ENCODE measurements around the gene RING1. TPM values are rescaled to one million over a fixed set of nuclear protein-coding genes. Genes with fewer than 3 reads are reported as not detected.

RING1 gene
- polyA plus RNA-seq, 1 of the 3 experiments (the other 2 are of a cell fraction): 61.3 TPM

DNA sequence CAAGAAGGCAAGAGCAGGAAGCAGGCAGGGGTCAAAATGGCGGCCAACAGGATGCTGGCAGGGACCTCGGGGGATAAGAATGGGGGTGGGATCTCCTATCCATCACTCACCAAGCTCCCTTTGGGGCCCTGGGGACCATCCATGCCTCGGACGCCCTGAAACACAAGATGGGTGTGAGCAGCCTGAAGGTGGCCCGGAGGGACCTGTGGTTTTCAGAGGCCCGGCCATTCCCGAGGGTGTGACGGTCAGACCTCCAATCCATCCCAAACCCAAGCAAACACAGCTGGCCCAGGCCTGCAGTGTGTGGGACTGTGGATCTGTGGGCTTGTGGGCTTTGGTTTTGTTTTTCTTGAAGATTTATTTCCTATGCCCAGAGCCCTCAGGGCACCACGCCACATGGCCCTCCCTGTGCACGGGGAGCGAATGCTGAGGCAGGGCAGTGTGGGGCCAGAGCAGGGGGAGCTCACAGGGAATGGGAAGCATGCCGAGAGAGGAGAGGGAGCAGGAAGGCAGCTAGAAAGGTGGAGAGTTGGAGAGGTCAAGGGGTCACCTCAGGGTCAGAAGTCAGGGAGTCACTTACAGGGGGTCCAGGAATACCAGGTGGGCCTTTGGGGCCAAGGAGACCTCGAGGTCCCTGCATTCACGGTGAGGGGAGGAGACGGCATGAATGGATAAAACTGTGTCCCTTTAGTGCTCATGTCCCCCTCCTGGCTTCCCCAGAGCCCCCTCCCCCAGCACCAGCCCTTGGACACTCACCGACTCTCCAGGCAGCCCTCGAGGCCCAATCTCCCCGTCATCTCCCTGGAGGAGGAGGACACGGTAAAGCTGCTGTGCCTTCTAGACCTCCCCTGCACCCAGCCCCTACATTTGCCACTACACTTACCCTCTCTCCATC, 30.5 kb upstream of the RING1 start:
- CTCF ChIA-PET: interaction anchor here (0.8 to 2.6 kb wide), 7 partner anchors 11 to 162 kb away, joined by 3 to 7 read pairs (median 3); partner anchors contain the start of gene COL11A2
- no peak overlapping the region for H3K4me2 ChIP-seq
- 51% methylated on average over 17 of the region's 19 CpGs for whole genome bisulfite sequencing (ENCODE audit: low lambda C conversion rate)
- no peaks in the 10 kb centered on the region for H3K9me3 ChIP-seq
- H3K27me3 ChIP-seq (ENCODE audit: insufficient read depth): no peaks in the 10 kb centered on the region
- peaks cover 0 to 3% of the 10 kb centered on the region in 2 experiments; a peak in 1 of 4 replicates for H3K4me1 ChIP-seq (ENCODE audit: control insufficient read depth in 1 of 2, insufficient read depth in 2 of 2, low read depth in 1 of 2, low read length in 1 of 2)
- TF ChIP-seq FOSL2 (IDR thresholded peaks at IDR 0.05; ENCODE audit: borderline replicate concordance, low read depth): no peak
- no peak for TF ChIP-seq MXI1 (IDR thresholded peaks at IDR 0.05; ENCODE audit: low read depth, low read length)
- no peak for TF ChIP-seq NRF1 (IDR thresholded peaks at IDR 0.05; ENCODE audit: low read depth, low read length)
- no peak for TF ChIP-seq TCF12 (IDR thresholded peaks at IDR 0.05)
- no peak for TF ChIP-seq RCOR1 (IDR thresholded peaks at IDR 0.05; ENCODE audit: low read length)
- TF ChIP-seq TAF1 (IDR thresholded peaks at IDR 0.05; ENCODE audit: borderline replicate concordance, low read depth, low read length): no peak
- no peak for TF ChIP-seq EP300 (IDR thresholded peaks at IDR 0.05; ENCODE audit: borderline replicate concordance in 1 of 2, low read depth in 1 of 2, low read length in 1 of 2)
- TF ChIP-seq, protein P1, sequence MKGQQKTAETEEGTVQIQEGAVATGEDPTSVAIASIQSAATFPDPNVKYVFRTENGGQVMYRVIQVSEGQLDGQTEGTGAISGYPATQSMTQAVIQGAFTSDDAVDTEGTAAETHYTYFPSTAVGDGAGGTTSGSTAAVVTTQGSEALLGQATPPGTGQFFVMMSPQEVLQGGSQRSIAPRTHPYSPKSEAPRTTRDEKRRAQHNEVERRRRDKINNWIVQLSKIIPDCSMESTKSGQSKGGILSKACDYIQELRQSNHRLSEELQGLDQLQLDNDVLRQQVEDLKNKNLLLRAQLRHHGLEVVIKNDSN (IDR thresholded peaks at IDR 0.05; ENCODE audit: borderline replicate concordance, low read depth): no peak
- TF ChIP-seq, protein P2, sequence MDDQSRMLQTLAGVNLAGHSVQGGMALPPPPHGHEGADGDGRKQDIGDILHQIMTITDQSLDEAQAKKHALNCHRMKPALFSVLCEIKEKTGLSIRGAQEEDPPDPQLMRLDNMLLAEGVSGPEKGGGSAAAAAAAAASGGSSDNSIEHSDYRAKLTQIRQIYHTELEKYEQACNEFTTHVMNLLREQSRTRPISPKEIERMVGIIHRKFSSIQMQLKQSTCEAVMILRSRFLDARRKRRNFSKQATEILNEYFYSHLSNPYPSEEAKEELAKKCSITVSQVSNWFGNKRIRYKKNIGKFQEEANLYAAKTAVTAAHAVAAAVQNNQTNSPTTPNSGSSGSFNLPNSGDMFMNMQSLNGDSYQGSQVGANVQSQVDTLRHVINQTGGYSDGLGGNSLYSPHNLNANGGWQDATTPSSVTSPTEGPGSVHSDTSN (IDR thresholded peaks at IDR 0.05): no peak
- TF ChIP-seq FOXJ3 (CRISPR knock-in tag; IDR thresholded peaks at IDR 0.05): no peak
- TF ChIP-seq RFX5 (IDR thresholded peaks at IDR 0.05; ENCODE audit: low read length): no peak
- TF ChIP-seq RXRA (IDR thresholded peaks at IDR 0.05; ENCODE audit: borderline replicate concordance, low read depth): no peak
- TF ChIP-seq SMC3 (IDR thresholded peaks at IDR 0.05; ENCODE audit: low read depth, low read length): no peak
- TF ChIP-seq NFIC (IDR thresholded peaks at IDR 0.05; ENCODE audit: borderline replicate concordance): no peak
- POLR2A ChIA-PET: no interaction called here
- H3K27ac ChIP-seq (ENCODE audit: low read depth in 2 of 2, low read length in 1 of 2): no peak overlapping the region
- H3K36me3 ChIP-seq (replicated peaks in 1 of 2; ENCODE audit: control insufficient read depth in 1 of 2, insufficient read depth in 2 of 2, low read length in 1 of 2): no peaks in the 10 kb centered on the region
- no peaks in the 10 kb centered on the region for H4K20me1 ChIP-seq (ENCODE audit: insufficient read depth)
- no peak overlapping the region for H3K9ac ChIP-seq
- H2AFZ ChIP-seq (ENCODE audit: low read depth): no peak overlapping the region
- H3F3A ChIP-seq (replicated peaks; ENCODE audit: insufficient read depth): no peaks in the 10 kb centered on the region
- no peak overlapping the region for H3K4me3 ChIP-seq (ENCODE audit: low read depth in 2 of 2, low read length in 1 of 2)
- H3K9me2 ChIP-seq: no peaks in the 10 kb centered on the region
- DNase-seq: no peak
- no peaks in the 10 kb centered on the region for H3K79me2 ChIP-seq (ENCODE audit: insufficient read depth)

Data from SK-N-SH (cell line).